Kidney tubule cell (primary cell): ENCODE data around the gene ABCC8.
A peak's percentile ranks its signal among the peaks of the same experiment; 100 is the strongest.

Source experiments
- DNase-seq: peaks from one replicate; pipeline ENCODE4 v3.0.0-alpha.2; 2018; ENCODE audit warnings: low spot score

Gene ABCC8

GRCh38 chr11:17469998-17470397 lies 6.6 kb downstream of the ABCC8 start:
- no peak for DNase-seq

- DNase-seq = no peak
Observed at GRCh38 chr11:17468122-17468521, 8.5 kb downstream of the ABCC8 start.

- no peak for DNase-seq
Observed at GRCh38 chr11:17463546-17464174, 13.0 kb downstream of the ABCC8 start.

GRCh38 chr11:17462940-17463339 lies 13.7 kb downstream of the ABCC8 start:
- no peak for DNase-seq

GRCh38 chr11:17460406-17460805 lies 16.2 kb downstream of the ABCC8 start:
- no peak for DNase-seq

GRCh38 chr11:17459236-17459896 lies 17.3 kb downstream of the ABCC8 start:
- DNase-seq = no peak

GRCh38 chr11:17458268-17458667 lies 18.4 kb downstream of the ABCC8 start:
- DNase-seq = no peak

- no peak for DNase-seq
Observed at GRCh38 chr11:17457396-17458173, 19.1 kb downstream of the ABCC8 start.

GRCh38 chr11:17452668-17453067 lies 24.0 kb downstream of the ABCC8 start:
- no peak for DNase-seq

- DNase-seq = no peak
Observed at GRCh38 chr11:17449158-17449557, 27.5 kb downstream of the ABCC8 start.

- DNase-seq = no peak
Observed at GRCh38 chr11:17446482-17446881, 30.2 kb downstream of the ABCC8 start.

- no peak for DNase-seq
Observed at GRCh38 chr11:17445240-17445795, 31.3 kb downstream of the ABCC8 start.

GRCh38 chr11:17443926-17444690 lies 32.5 kb downstream of the ABCC8 start:
- DNase-seq = no peak

GRCh38 chr11:17443423-17443822 lies 33.2 kb downstream of the ABCC8 start:
- DNase-seq = no peak

GRCh38 chr11:17443000-17443399 lies 33.6 kb downstream of the ABCC8 start:
- no peak for DNase-seq

GRCh38 chr11:17439316-17439782 lies 37.3 kb downstream of the ABCC8 start:
- peak; percentile 62 for DNase-seq

GRCh38 chr11:17437366-17437765 lies 39.3 kb downstream of the ABCC8 start:
- no peak for DNase-seq

- no peak for DNase-seq
Observed at GRCh38 chr11:17434108-17434507, 42.5 kb downstream of the ABCC8 start.

- no peak for DNase-seq
Observed at GRCh38 chr11:17432002-17432401, 44.6 kb downstream of the ABCC8 start.

GRCh38 chr11:17431139-17431538 lies 45.5 kb downstream of the ABCC8 start:
- no peak for DNase-seq

GRCh38 chr11:17430616-17431015 lies 46.0 kb downstream of the ABCC8 start:
- DNase-seq = no peak

- no peak for DNase-seq
Observed at GRCh38 chr11:17428925-17429324, 47.7 kb downstream of the ABCC8 start.
